Activated naive CD4-positive, alpha-beta T cell treated with anti-CD3 and anti-CD28 coated beads, Interleukin-2, amount 50 U/mL, for 24 hours (primary cell): ENCODE data around the gene PAPPA.
A peak's percentile ranks its signal among the peaks of the same experiment; 100 is the strongest.

Experiments used
- H3K27ac Mint-ChIP-seq: one replicate; pipeline ENCODE4 v1.8.0; 2021; ENCODE audit warnings: mild to moderate bottlenecking, mixed read lengths
- H3K27me3 Mint-ChIP-seq: one replicate; pipeline ENCODE4 v1.8.0; 2021; ENCODE audit warnings: mixed read lengths
- H3K36me3 Mint-ChIP-seq: one replicate; pipeline ENCODE4 v1.8.0; 2021; ENCODE audit warnings: mixed read lengths
- H3K4me1 Mint-ChIP-seq: one replicate; pipeline ENCODE4 v1.8.0; 2021; ENCODE audit warnings: mixed read lengths
- H3K4me3 Mint-ChIP-seq: one replicate; pipeline ENCODE4 v1.8.0; 2021; ENCODE audit warnings: mild to moderate bottlenecking, mixed read lengths
- H3K9me3 Mint-ChIP-seq: one replicate; pipeline ENCODE4 v1.8.0; 2021; ENCODE audit warnings: mixed read lengths

PAPPA gene, protein sequence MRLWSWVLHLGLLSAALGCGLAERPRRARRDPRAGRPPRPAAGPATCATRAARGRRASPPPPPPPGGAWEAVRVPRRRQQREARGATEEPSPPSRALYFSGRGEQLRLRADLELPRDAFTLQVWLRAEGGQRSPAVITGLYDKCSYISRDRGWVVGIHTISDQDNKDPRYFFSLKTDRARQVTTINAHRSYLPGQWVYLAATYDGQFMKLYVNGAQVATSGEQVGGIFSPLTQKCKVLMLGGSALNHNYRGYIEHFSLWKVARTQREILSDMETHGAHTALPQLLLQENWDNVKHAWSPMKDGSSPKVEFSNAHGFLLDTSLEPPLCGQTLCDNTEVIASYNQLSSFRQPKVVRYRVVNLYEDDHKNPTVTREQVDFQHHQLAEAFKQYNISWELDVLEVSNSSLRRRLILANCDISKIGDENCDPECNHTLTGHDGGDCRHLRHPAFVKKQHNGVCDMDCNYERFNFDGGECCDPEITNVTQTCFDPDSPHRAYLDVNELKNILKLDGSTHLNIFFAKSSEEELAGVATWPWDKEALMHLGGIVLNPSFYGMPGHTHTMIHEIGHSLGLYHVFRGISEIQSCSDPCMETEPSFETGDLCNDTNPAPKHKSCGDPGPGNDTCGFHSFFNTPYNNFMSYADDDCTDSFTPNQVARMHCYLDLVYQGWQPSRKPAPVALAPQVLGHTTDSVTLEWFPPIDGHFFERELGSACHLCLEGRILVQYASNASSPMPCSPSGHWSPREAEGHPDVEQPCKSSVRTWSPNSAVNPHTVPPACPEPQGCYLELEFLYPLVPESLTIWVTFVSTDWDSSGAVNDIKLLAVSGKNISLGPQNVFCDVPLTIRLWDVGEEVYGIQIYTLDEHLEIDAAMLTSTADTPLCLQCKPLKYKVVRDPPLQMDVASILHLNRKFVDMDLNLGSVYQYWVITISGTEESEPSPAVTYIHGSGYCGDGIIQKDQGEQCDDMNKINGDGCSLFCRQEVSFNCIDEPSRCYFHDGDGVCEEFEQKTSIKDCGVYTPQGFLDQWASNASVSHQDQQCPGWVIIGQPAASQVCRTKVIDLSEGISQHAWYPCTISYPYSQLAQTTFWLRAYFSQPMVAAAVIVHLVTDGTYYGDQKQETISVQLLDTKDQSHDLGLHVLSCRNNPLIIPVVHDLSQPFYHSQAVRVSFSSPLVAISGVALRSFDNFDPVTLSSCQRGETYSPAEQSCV (N-terminal part only)

DNA sequence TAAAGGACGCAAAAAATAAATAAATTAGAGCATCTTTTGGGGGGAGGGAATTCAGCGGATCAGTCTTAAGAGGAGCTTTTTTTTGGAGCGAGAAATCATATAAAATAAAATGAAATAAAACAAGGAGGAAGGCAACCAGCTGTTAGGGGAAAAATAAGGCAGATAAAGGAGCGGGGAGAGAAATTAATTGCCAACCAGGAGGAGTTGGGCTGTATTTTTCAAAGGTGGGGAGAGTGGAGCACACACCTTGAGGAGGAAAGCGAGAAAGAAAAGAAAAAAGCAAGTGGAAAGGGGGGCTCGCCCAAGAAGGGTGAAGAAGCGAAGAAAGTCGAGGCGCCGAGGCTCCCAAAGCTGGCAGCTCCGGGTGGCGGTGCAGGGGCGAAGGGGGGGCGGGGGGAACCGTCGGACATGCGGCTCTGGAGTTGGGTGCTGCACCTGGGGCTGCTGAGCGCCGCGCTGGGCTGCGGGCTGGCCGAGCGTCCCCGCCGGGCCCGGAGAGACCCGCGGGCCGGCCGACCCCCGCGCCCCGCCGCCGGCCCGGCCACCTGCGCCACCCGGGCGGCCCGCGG is at the start of gene PAPPA:
Gene PAPPA, plus strand, starts transcription at position 27 of the 569 bp plus-strand sequence. Its CDS starts 382 bp downstream, at position 409.
- Mint-ChIP-seq H3K27me3 (peaks cover 55% of the 10 kb centered on the region), H3K4me3 (peak within 1 kb of the TSS; percentile 52), H3K9me3 (no peaks in the 10 kb centered on the region), H3K36me3 (no peaks in the 10 kb centered on the region), H3K27ac (no peak within 1 kb of the TSS), H3K4me1 (peaks cover 12% of the 10 kb centered on the region)

- H3K4me3 Mint-ChIP-seq = no peak overlapping the region
- H3K4me1 Mint-ChIP-seq = no peaks in the 10 kb centered on the region
- H3K36me3 Mint-ChIP-seq = no peaks in the 10 kb centered on the region
- H3K27ac Mint-ChIP-seq = no peak overlapping the region
- H3K27me3 Mint-ChIP-seq = no peaks in the 10 kb centered on the region
- H3K9me3 Mint-ChIP-seq = peaks cover 4% of the 10 kb centered on the region
These were observed 49.4 kb upstream of the PAPPA start for GRCh38 chr9:116103976-116104820.

DNA sequence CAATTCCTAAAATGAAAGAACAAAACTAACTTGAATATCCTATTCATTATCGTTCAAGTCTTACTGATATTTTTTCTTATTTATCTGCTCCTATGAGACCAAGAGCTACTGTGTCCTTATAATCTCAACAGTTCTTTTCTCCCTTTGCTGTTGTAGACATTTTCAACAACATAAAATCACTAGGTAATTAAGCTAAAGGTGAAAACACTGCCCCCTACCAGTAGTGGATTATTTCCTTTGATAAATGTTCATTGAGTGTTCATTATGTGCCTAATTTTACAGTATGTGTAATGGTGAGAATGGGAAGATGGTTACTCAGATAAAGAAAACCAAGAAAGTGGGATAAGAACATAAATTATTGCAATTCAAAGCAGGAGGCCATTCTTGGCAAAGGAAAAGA is 41.4 kb upstream of the PAPPA start:
- H3K27me3 Mint-ChIP-seq = no peaks in the 10 kb centered on the region
- peaks cover 4% of the 10 kb centered on the region for H3K9me3 Mint-ChIP-seq
- no peak overlapping the region for H3K4me3 Mint-ChIP-seq
- H3K4me1 Mint-ChIP-seq = no peaks in the 10 kb centered on the region
- no peaks in the 10 kb centered on the region for H3K36me3 Mint-ChIP-seq
- no peak overlapping the region for H3K27ac Mint-ChIP-seq

GRCh38 chr9:116115761-116116353 is 37.7 kb upstream of the PAPPA start:
- Mint-ChIP-seq H3K27ac (no peak overlapping the region), H3K36me3 (no peaks in the 10 kb centered on the region), H3K27me3 (no peaks in the 10 kb centered on the region), H3K4me3 (no peak overlapping the region), H3K9me3 (peaks cover 17% of the 10 kb centered on the region), H3K4me1 (no peaks in the 10 kb centered on the region)

DNA sequence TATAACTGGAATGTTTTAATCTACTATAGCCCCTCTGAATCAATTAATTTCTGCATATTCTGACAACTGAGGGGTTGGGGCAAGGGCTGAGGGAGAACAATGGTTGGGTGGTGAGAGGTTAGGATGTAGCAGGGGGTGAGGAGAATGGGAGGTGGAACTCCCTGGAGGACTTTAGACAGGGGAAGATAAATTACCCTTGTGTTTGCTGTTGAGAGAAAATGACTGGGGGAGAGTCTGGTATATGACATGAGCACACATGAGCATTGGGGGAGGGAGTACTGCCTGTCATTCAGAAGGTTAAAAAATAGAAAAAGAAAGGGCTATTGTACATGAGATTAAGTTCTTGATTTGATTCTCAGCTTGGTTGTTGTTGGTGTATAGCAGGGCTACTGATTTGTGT is 37.2 kb upstream of the PAPPA start:
- no peaks in the 10 kb centered on the region for H3K4me1 Mint-ChIP-seq
- H3K9me3 Mint-ChIP-seq = peaks cover 22% of the 10 kb centered on the region
- no peaks in the 10 kb centered on the region for H3K27me3 Mint-ChIP-seq
- no peak overlapping the region for H3K27ac Mint-ChIP-seq
- no peaks in the 10 kb centered on the region for H3K36me3 Mint-ChIP-seq
- H3K4me3 Mint-ChIP-seq = no peak overlapping the region

DNA sequence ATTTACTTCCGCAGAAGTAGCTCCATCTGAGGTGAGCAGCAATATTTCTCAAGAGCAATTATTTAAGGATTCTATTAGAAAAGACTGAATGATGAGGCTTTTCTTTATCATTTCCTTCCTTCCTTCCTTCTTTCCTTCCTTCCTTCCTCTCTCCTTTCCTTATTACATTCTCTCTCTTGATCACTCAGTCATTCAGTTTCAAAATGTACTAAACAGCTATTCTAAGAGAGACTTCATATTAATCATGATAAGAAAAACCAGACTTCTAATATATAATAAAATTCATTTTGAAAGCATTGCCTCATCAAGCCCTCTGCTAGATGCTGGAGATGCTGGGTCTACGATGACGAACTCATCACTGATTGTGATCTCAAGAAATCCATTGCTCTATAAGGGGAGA is 30.4 kb upstream of the PAPPA start:
- Mint-ChIP-seq H3K36me3 (no peaks in the 10 kb centered on the region), H3K4me1 (no peaks in the 10 kb centered on the region), H3K9me3 (peaks cover 23% of the 10 kb centered on the region), H3K27ac (no peak overlapping the region), H3K4me3 (no peak overlapping the region), H3K27me3 (no peaks in the 10 kb centered on the region)

DNA sequence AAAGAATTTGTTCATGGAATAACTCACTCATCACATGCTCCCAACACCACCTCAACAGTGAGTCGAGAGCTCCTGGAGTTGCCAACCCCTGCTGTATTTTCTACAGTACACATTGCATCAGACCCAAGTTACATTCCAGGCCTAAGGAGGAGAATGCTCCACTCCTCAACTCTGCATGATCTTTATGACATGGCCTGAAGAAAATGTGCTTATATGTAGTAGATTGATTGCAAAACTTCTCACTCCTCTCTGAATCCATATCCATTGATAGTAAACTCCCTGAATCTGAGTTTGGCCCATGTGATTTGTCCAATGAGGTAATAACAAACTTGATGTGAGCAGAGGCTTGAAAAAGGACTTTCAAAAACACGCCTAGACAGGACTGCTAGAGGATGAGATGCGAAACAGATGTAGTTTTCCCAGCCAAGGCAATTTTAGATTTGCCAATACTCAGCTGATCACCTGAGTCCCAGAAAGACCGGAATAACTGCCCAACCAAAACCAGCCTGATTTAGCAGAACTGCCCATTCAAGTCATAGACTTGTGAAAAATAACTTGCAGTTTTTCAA is 29.0 kb upstream of the PAPPA start:
- H3K4me1 Mint-ChIP-seq = no peaks in the 10 kb centered on the region
- H3K27me3 Mint-ChIP-seq = peaks cover 2% of the 10 kb centered on the region
- peaks cover 1% of the 10 kb centered on the region for H3K36me3 Mint-ChIP-seq
- H3K27ac Mint-ChIP-seq = no peak overlapping the region
- H3K4me3 Mint-ChIP-seq = no peak overlapping the region
- peaks cover 17% of the 10 kb centered on the region for H3K9me3 Mint-ChIP-seq

DNA sequence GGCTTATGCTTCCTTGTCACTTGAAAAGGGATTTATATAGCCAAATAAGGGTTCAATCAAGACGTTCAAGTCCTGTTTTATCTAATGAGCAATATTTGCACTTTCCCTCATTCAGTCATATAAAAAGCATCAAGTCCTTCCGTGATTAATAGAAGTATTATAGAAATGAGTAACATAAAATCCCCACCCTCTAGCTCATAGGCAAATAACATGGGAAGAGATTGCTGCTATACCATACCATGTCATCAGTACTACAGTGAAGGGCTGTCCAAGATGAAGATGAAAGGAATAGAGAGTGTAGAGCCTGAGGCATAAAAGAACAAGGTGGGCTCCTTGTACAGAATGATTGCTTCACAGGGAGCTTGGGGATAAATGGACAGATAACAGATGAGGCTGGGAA is 20.4 kb upstream of the PAPPA start:
- Mint-ChIP-seq H3K36me3 (peaks cover 1% of the 10 kb centered on the region), H3K27me3 (peaks cover 4% of the 10 kb centered on the region), H3K9me3 (peaks cover 14% of the 10 kb centered on the region), H3K4me3 (no peak overlapping the region), H3K27ac (no peak overlapping the region), H3K4me1 (no peaks in the 10 kb centered on the region)

GRCh38 chr9:116134975-116135374 is 18.6 kb upstream of the PAPPA start:
- peaks cover 2% of the 10 kb centered on the region for H3K27me3 Mint-ChIP-seq
- H3K4me3 Mint-ChIP-seq = no peak overlapping the region
- H3K9me3 Mint-ChIP-seq = peaks cover 9% of the 10 kb centered on the region
- no peaks in the 10 kb centered on the region for H3K36me3 Mint-ChIP-seq
- no peak overlapping the region for H3K27ac Mint-ChIP-seq
- no peaks in the 10 kb centered on the region for H3K4me1 Mint-ChIP-seq

- H3K4me3 Mint-ChIP-seq = no peak overlapping the region
- peaks cover 9% of the 10 kb centered on the region for H3K9me3 Mint-ChIP-seq
- no peak overlapping the region for H3K27ac Mint-ChIP-seq
- H3K27me3 Mint-ChIP-seq = no peaks in the 10 kb centered on the region
- no peaks in the 10 kb centered on the region for H3K4me1 Mint-ChIP-seq
- no peaks in the 10 kb centered on the region for H3K36me3 Mint-ChIP-seq
These were observed 16.6 kb upstream of the PAPPA start for GRCh38 chr9:116137010-116137409.

- Mint-ChIP-seq H3K27me3 (no peaks in the 10 kb centered on the region), H3K4me1 (no peaks in the 10 kb centered on the region), H3K27ac (no peak overlapping the region), H3K36me3 (no peaks in the 10 kb centered on the region), H3K4me3 (no peak overlapping the region), H3K9me3 (peaks cover 9% of the 10 kb centered on the region)
These were observed 16.0 kb upstream of the PAPPA start for GRCh38 chr9:116137581-116137980.

DNA sequence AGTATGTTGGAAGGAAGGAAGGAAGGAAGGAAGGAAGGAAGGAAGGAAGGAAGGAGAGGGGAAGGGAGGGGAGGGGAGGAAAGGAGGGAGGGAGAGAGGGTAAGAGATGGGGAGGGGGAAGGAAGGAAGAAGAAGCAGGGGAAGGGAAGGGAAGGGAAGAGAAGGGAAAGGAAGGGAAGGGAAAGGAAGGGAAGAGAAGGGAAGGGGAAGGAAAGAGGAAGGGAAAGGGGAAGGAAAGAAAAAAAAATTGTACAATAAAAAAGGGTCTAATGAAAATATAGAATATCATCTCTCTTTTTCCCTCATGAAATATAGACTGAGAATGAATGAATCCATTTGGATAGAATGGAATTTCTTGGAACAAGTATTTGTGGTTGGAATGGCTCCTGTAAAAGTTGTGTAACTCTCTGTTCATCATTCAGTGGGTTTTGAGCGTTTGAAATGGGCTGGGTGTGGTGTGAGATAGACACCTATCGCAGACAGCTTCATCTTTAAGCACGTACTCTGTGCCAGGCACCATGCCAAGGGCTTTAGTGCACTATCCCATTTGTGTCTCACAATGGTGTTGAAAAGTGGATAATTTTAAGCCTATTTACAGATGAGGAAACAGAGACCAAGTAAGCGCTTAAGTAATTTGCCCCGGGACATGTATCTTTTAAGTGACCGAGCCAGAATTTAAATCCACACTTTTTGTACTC is 11.6 kb upstream of the PAPPA start:
- Mint-ChIP-seq H3K27me3 (peaks cover 5% of the 10 kb centered on the region), H3K36me3 (no peaks in the 10 kb centered on the region), H3K27ac (no peak overlapping the region), H3K4me1 (no peaks in the 10 kb centered on the region), H3K4me3 (no peak overlapping the region), H3K9me3 (no peaks in the 10 kb centered on the region)

- Mint-ChIP-seq H3K4me1 (no peaks in the 10 kb centered on the region), H3K4me3 (no peak overlapping the region), H3K36me3 (no peaks in the 10 kb centered on the region), H3K9me3 (no peaks in the 10 kb centered on the region), H3K27me3 (peaks cover 9% of the 10 kb centered on the region), H3K27ac (no peak overlapping the region)
These were observed 10.7 kb upstream of the PAPPA start for GRCh38 chr9:116142706-116143492.
